Transverse colon (tissue), 4 donors: Measurements from ENCODE around the gene NEK1. TPM values are rescaled to one million over a fixed set of nuclear protein-coding genes. Genes with fewer than 3 reads are reported as not detected.

Source experiments
- DNase-seq: peaks from one replicate; pipeline ENCODE4 v3.0.0-alpha.2; 2019
- H3K27ac ChIP-seq, 4 donors: fragments of 200-600 bp; sonication (generic); 2 replicates each; pipeline ENCODE4 v1.5.1; 2016 to 2018; ENCODE audit warnings: inconsistent platforms in 4 of 4
- H3K27me3 ChIP-seq: fragments of 200-600 bp; sonication (generic); 2 replicates; pipeline ENCODE4 v1.5.1; 2017; ENCODE audit warnings: inconsistent platforms
- H3K36me3 ChIP-seq, 4 donors: fragments of 200-600 bp; sonication (generic); 2 replicates each; pipeline ENCODE4 v1.5.1; 2017 to 2019; ENCODE audit warnings: inconsistent platforms in 4 of 4
- H3K4me1 ChIP-seq, 4 donors: fragments of 200-600 bp; sonication (generic); 2 replicates each; pipeline ENCODE4 v1.5.1; 2017 to 2020; ENCODE audit warnings: inconsistent platforms in 4 of 4
- H3K4me3 ChIP-seq, 4 donors: fragments of 200-600 bp; sonication (generic); 1 replicate in 1 of 4; 2 replicates in 3 of 4; pipeline versions ENCODE4 v1.5.1 to v1.6.1; 2017 to 2019; ENCODE audit warnings: inconsistent platforms in 4 of 4
- H3K9me3 ChIP-seq, 2 donors: fragments of 200-600 bp; sonication (generic); 2 replicates each; pipeline ENCODE4 v1.5.1; 2017 to 2019; ENCODE audit warnings: inconsistent platforms in 2 of 2
- EP300 ChIP-seq: sonication (generic); formaldehyde crosslinking; IDR thresholded peaks from one replicate; pipeline ENCODE4 v1.6.1; 2017; ENCODE audit warnings: antibody characterized with exemption, low read depth
- POLR2A ChIP-seq: fragments of 450-650 bp; IDR thresholded peaks from one replicate; pipeline ENCODE4 v1.6.1; 2016; ENCODE audit warnings: antibody characterized with exemption, mild to moderate bottlenecking, moderate library complexity
- POLR2AphosphoS5 ChIP-seq, 3 donors: sonication (generic); formaldehyde crosslinking; IDR thresholded peaks; one replicate each; pipeline ENCODE4 v1.6.1; 2016; ENCODE audit warnings: antibody characterized with exemption in 3 of 3
- WGBS, 2 donors: methylation state at CpG; one replicate each; pipeline ENCODE4 v1.1.5; 2018; ENCODE audit warnings: low coverage in 1 of 2; 5-methylcytosine and 5-hydroxymethylcytosine counted together
- in situ Hi-C, 4 donors: fragments of 200-750 bp; cut with MboI; loops; one replicate each; pipeline versions ENCODE4 v1.15.0 to v1.15.1; 2017; ENCODE audit warnings: low sequenced_read_pairs in 3 of 4, low pct_ligation_motif_present in 1 of 4, low pct_unique_long_range_greater_than_20kb in 1 of 4
- intact Hi-C: fragments of 100-400 bp; cut with DNase I; formaldehyde crosslinking; loops from one replicate; pipeline ENCODE4 v1.15.1; 2023; ENCODE audit warnings: low total_unique reads
- total RNA-seq, 4 donors: library from RNA; depleted of rRNA; stranded (reverse); fragments of >200 nt; gene quantifications; one replicate each; pipeline ENCODE4 v1.1.0, GENCODE V29; 2016
- TF ChIP-seq, protein P1 (sequence below), 5 experiments: fragments of 200-600 bp in 3 of 5; fragments of 450-650 bp in 2 of 5; sonication (generic) in 3 of 5; IDR thresholded peaks; 1 replicate in 2 of 5; 2 replicates in 3 of 5; pipeline ENCODE4 v1.5.1; 2016 to 2017; ENCODE audit warnings: antibody characterized with exemption in 5 of 5, inconsistent platforms in 3 of 5, mild to moderate bottlenecking in 2 of 5, moderate library complexity in 1 of 5

The NEK1 gene
- total RNA-seq, 4 donors from 2014 or later: 7.6 to 14.9 (median 10.2) TPM

GRCh38 chr4:169383724-169384123 lies 228.7 kb downstream of the NEK1 start:
- DNase-seq: no peak
- TF ChIP-seq POLR2AphosphoS5 (IDR thresholded peaks at IDR 0.05) (no peak), POLR2A (no peak)
- no peaks in the 10 kb centered on the region for H3K27me3 ChIP-seq
- no peak overlapping the region for H3K27ac ChIP-seq
- H3K4me1 ChIP-seq: no peaks in the 10 kb centered on the region
- peaks cover 0 to 13% of the 10 kb centered on the region in 2 donors for H3K9me3 ChIP-seq
- in situ Hi-C loops (no loop called here), intact Hi-C loops (no loop called here)
- no peaks in the 10 kb centered on the region for H3K36me3 ChIP-seq
- H3K4me3 ChIP-seq: no peak overlapping the region
- 74 to 84% methylated on average over 3 of the region's 3 CpGs for WGBS, 2 donors

DNA sequence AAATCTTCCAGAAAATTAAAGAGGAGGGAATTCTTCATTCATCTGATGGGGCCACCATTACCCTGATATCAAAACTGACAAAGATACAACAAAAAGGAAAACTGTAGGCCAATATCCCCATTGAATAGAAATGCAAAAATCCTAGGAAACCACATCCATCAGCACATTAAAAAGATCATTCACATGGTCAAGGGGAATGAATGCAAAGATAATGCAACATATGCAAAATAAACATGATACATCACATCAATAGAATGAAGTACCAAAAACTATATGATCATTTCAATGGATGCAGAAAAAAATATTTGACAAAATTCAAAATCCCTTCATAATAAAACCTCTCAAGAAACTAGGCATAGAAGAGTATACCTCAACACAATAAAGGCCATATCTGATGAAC lies 232.7 kb downstream of the NEK1 start:
- Histone ChIP-seq H3K27me3 (no peaks in the 10 kb centered on the region), H3K9me3 (peaks cover 25 to 33% of the 10 kb centered on the region in 2 donors), H3K36me3 (no peaks in the 10 kb centered on the region), H3K27ac (no peak overlapping the region), H3K4me1 (no peaks in the 10 kb centered on the region), H3K4me3 (no peak overlapping the region)
- in situ Hi-C loops: no loop called here
- DNase-seq: no peak
- no peak for TF ChIP-seq POLR2AphosphoS5 (IDR thresholded peaks at IDR 0.05)
- no peak for TF ChIP-seq EP300
- no peak for TF ChIP-seq POLR2A
- TF ChIP-seq, protein P1, sequence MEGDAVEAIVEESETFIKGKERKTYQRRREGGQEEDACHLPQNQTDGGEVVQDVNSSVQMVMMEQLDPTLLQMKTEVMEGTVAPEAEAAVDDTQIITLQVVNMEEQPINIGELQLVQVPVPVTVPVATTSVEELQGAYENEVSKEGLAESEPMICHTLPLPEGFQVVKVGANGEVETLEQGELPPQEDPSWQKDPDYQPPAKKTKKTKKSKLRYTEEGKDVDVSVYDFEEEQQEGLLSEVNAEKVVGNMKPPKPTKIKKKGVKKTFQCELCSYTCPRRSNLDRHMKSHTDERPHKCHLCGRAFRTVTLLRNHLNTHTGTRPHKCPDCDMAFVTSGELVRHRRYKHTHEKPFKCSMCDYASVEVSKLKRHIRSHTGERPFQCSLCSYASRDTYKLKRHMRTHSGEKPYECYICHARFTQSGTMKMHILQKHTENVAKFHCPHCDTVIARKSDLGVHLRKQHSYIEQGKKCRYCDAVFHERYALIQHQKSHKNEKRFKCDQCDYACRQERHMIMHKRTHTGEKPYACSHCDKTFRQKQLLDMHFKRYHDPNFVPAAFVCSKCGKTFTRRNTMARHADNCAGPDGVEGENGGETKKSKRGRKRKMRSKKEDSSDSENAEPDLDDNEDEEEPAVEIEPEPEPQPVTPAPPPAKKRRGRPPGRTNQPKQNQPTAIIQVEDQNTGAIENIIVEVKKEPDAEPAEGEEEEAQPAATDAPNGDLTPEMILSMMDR (IDR thresholded peaks at IDR 0.05): no peak
- intact Hi-C loops: no loop called here

DNA sequence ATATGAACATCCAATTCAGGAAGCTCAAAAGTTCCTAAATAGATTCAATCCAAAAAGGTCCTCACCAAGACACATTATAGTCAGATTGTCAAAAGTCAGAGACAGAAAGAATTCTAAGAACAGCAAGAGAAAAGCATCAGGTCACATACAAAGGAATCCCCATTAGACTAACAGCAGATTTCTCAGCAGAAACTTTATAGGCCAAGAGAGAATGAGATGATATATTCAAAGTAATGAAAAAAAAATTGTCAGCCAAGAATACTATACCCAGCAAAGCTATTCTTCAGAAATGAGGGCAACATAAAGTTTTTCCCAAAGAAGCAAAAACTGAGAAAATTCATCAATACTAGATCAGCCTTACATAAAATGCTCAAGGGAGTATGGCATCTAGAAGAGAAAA lies 235.0 kb downstream of the NEK1 start:
- no peaks in the 10 kb centered on the region for H3K27me3 ChIP-seq
- no peak for DNase-seq
- no peak for TF ChIP-seq POLR2A
- TF ChIP-seq, protein P1 (IDR thresholded peaks at IDR 0.05): no peak
- no peak for TF ChIP-seq POLR2AphosphoS5 (IDR thresholded peaks at IDR 0.05)
- TF ChIP-seq EP300: no peak
- no peaks in the 10 kb centered on the region for H3K36me3 ChIP-seq
- intact Hi-C loops (no loop called here), in situ Hi-C loops (no loop called here)
- no peak overlapping the region for H3K27ac ChIP-seq
- no peak overlapping the region for H3K4me3 ChIP-seq
- H3K4me1 ChIP-seq: no peaks in the 10 kb centered on the region
- peaks cover 25 to 33% of the 10 kb centered on the region in 2 donors for H3K9me3 ChIP-seq

DNA sequence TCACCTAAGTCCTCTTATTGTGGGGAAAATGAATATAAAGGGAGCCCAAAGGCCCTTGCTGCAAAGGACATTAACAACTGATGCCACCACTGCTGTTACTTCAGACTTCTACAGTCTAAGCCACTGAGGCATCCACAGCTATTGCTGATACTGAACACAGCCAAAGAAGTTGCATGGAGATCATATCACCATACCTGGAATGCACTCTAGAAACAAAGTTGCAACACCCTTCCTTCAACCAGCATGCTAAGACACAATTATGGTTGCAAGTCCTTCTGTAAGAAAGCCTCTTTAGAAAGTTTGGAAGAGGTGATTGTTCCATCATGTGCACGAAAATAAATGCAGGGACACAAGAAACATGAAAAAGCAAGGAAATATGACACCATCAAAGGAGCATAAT lies 236.0 kb downstream of the NEK1 start:
- H3K9me3 ChIP-seq: peaks cover 25 to 30% of the 10 kb centered on the region in 2 donors
- no peak overlapping the region for H3K4me3 ChIP-seq
- no peaks in the 10 kb centered on the region for H3K27me3 ChIP-seq
- in situ Hi-C loops (no loop called here), intact Hi-C loops (no loop called here)
- H3K27ac ChIP-seq: no peak overlapping the region
- TF ChIP-seq EP300: no peak
- TF ChIP-seq, protein P1 (IDR thresholded peaks at IDR 0.05): no peak
- no peak for TF ChIP-seq POLR2A
- TF ChIP-seq POLR2AphosphoS5 (IDR thresholded peaks at IDR 0.05): no peak
- DNase-seq: no peak
- H3K36me3 ChIP-seq: no peaks in the 10 kb centered on the region
- WGBS, 2 donors: 69 to 86% methylated on average over 1 of the region's 1 CpG
- no peaks in the 10 kb centered on the region for H3K4me1 ChIP-seq

DNA sequence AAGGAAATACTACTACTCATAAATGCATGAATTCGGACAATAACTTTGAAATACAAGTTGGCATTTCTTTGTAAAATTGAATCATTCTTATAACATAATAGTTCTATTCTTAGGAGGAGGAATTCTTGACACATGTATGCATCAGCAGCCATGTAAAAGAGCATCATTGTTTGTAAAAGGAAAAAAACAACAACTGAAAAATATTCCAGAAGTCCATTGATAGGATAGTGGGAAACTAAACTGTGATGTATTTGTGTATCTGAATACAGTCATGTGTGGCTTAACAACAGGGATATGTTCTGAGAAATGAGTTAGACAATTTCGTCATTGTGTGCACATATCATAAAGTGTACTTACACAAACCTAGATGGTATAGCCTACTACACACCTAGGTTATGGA lies 239.6 kb downstream of the NEK1 start:
- Histone ChIP-seq H3K4me1 (no peaks in the 10 kb centered on the region), H3K36me3 (no peaks in the 10 kb centered on the region), H3K27me3 (no peaks in the 10 kb centered on the region), H3K4me3 (no peak overlapping the region), H3K9me3 (peaks cover 16 to 17% of the 10 kb centered on the region in 2 donors), H3K27ac (no peak overlapping the region)
- intact Hi-C loops (no loop called here), in situ Hi-C loops (no loop called here)
- TF ChIP-seq EP300: no peak
- DNase-seq: no peak
- 77 to 90% methylated on average over 1 to 2 of the region's 2 CpGs for WGBS, 2 donors
